ENCODE data around the gene RAD21L1. TPM values are rescaled to one million over a fixed set of nuclear protein-coding genes. Genes with fewer than 3 reads are reported as not detected.
A peak's percentile ranks its signal among the peaks of the same experiment; 100 is the strongest.

Gene RAD21L1
- total and polyA plus RNA-seq, 11 donors, result not detected

GRCh38 chr20:1255675-1256074, 29.8 kb downstream of the RAD21L1 start:
- no peak for ATAC-seq
- no peak for DNase-seq
- Histone ChIP-seq H3K36me3 (no peaks in the 10 kb centered on the region), H3K9me3 (no peaks in the 10 kb centered on the region), H3K27ac (no peak overlapping the region), H3K4me3 (no peak overlapping the region), H3K4me1 (no peaks in the 10 kb centered on the region), H3K27me3 (peaks cover 0 to 30% (median 6%) of the 10 kb centered on the region in 9 donors)
- intact Hi-C loops (cut with DNase I), result no loop called here
- 57 to 86% (median 77%) methylated on average over 2 of the region's 2 CpGs for WGBS, 4 donors
- TF ChIP-seq POLR2A (IDR thresholded peaks at IDR 0.05) (no peak), CTCF (IDR thresholded peaks at IDR 0.05) (no peak)

- no peak for ATAC-seq
- H3K36me3 ChIP-seq, result no peaks in the 10 kb centered on the region
- WGBS, 4 donors, result 73 to 89% (median 83%) methylated on average over 1 of the region's 1 CpG
- intact Hi-C loops (cut with DNase I), result no loop called here
- H3K9me3 ChIP-seq, result peaks cover 0 to 9% (median 0%) of the 10 kb centered on the region in 12 donors
- no peak for TF ChIP-seq CTCF (IDR thresholded peaks at IDR 0.05)
- no peak for TF ChIP-seq POLR2A (IDR thresholded peaks at IDR 0.05)
- peaks cover 0 to 26% (median 17%) of the 10 kb centered on the region in 12 donors for H3K4me1 ChIP-seq
- peaks cover 0 to 19% (median 4%) of the 10 kb centered on the region in 9 donors for H3K27me3 ChIP-seq
- no peak overlapping the region for H3K27ac ChIP-seq
- no peak for DNase-seq
- H3K4me3 ChIP-seq, result no peak overlapping the region
Observed at GRCh38 chr20:1263853-1264252, 38.0 kb downstream of the RAD21L1 start.

GRCh38 chr20:1264727-1265126, 38.9 kb downstream of the RAD21L1 start:
- ATAC-seq, result no peak
- 70 to 95% (median 90%) methylated on average over 2 of the region's 2 CpGs for WGBS, 4 donors

DNA sequence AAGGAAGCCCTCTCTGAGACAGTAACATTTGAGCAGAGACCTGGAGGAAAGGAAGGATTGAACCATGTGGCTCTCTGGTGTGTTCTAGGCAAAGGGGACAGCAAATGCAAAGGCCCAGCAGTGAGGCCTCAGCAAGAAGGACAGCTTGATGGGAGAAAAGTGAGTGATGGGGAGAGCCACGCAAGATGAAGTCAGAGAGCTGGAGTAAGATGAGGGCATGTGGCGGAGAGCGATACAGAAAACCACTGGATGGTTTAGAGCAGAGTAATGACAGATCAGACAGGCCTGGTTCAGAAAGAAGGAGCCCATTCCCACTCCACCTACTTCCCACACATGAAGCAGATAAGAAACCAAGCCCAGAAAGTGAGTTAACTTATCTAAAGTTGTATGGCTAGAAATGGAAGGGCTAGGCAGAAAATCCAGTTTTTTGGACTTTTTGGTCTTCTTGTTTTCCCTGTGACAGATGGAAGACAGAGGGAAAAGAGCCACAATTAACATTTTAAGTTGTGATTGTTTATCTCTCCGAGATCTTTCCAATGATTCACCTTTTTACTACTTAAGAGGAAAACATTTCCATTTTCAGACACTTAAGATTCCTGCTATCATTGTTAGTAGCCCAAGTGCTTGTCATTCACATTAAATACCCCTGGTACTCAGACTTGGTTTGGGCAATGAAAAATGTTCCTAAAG, 39.5 kb downstream of the RAD21L1 start:
- H3K27ac ChIP-seq, result peak overlapping the region in 7 of 12 donors; percentile 55 to 81 (median 72)
- H3K4me3 ChIP-seq, result peak overlapping the region in 10 of 12 donors; percentile 70 to 95 (median 87)
- WGBS, 4 donors, result 94 to 97% (median 96%) methylated on average over 4 of the region's 4 CpGs

More at GRCh38 chr20:1264727-1265126, 38.9 kb downstream of the RAD21L1 start:
- intact Hi-C loops (cut with DNase I), result no loop called here
- no peak for DNase-seq
- no peak overlapping the region for H3K27ac ChIP-seq
- peaks cover 0 to 19% (median 4%) of the 10 kb centered on the region in 9 donors for H3K27me3 ChIP-seq
- H3K4me3 ChIP-seq, result no peak overlapping the region
- TF ChIP-seq POLR2A (IDR thresholded peaks at IDR 0.05), result no peak
- peaks cover 0 to 9% (median 0%) of the 10 kb centered on the region in 12 donors for H3K9me3 ChIP-seq
- H3K4me1 ChIP-seq, result peaks cover 0 to 28% (median 18%) of the 10 kb centered on the region in 12 donors
- no peaks in the 10 kb centered on the region for H3K36me3 ChIP-seq

More for the DNA sequence above, 39.5 kb downstream of the RAD21L1 start:
- Histone ChIP-seq H3K4me1 (peaks cover 0 to 28% (median 18%) of the 10 kb centered on the region in 12 donors), H3K36me3 (no peaks in the 10 kb centered on the region), H3K27me3 (peaks cover 0 to 17% (median 4%) of the 10 kb centered on the region in 9 donors), H3K9me3 (peaks cover 0 to 9% (median 0%) of the 10 kb centered on the region in 12 donors)
- intact Hi-C loops (cut with DNase I), result no loop called here
- DNase-seq, result no peak
- no peak for TF ChIP-seq CTCF (IDR thresholded peaks at IDR 0.05)
- TF ChIP-seq POLR2A (IDR thresholded peaks at IDR 0.05), result no peak
- ATAC-seq, result no peak
